Keratinocyte (primary cell): ENCODE measurements around the gene PNKP. TPM values are rescaled to one million over a fixed set of nuclear protein-coding genes. Genes with fewer than 3 reads are reported as not detected.

Experiments used
- DNase-seq: peaks from one replicate; pipeline ENCODE4 v3.0.0-alpha.2; 2011; ENCODE audit warnings: low read depth, missing footprints, low spot score
- FAIRE-seq: peaks from 2 replicates; lab custom pipeline; 2011; peaks lifted over from hg19 to GRCh38; lab: Jason Lieb, UNC
- H2AFZ ChIP-seq: 2 replicates; pipeline ENCODE4 v1.6.0; 2012; ENCODE audit warnings: low read length, control low read depth, inconsistent platforms; ENCODE audit not compliant: control insufficient read depth
- H3K27ac ChIP-seq: 2 replicates; pipeline ENCODE4 v1.5.1; 2011; ENCODE audit warnings: low read length; ENCODE audit not compliant: control insufficient read depth, insufficient read depth
- H3K27me3 ChIP-seq: 3 replicates; pipeline ENCODE4 v1.6.0; 2011; ENCODE audit warnings: low read length; ENCODE audit not compliant: control insufficient read depth, insufficient read depth; ENCODE audit errors: extremely low read depth
- H3K36me3 ChIP-seq, 2 experiments: 2 replicates in 1 of 2; 3 replicates in 1 of 2; pipeline ENCODE4 v1.5.1; 2011; ENCODE audit warnings: low read length in 2 of 2, mild to moderate bottlenecking in 1 of 2; ENCODE audit not compliant: control insufficient read depth in 2 of 2, insufficient read depth in 2 of 2; ENCODE audit errors: extremely low read depth in 1 of 2
- H3K4me1 ChIP-seq: 3 replicates; pipeline ENCODE4 v1.5.1; 2011; ENCODE audit warnings: low read length; ENCODE audit not compliant: control insufficient read depth, insufficient read depth; ENCODE audit errors: extremely low read depth
- H3K4me2 ChIP-seq: 3 replicates; pipeline ENCODE4 v1.6.0; 2011; ENCODE audit warnings: low read depth, low read length; ENCODE audit not compliant: control insufficient read depth, insufficient read depth; ENCODE audit errors: extremely low read depth
- H3K4me3 ChIP-seq, 3 experiments: fragments of 200-600 bp in 1 of 3; sonication (generic) in 1 of 3; 2 replicates in 2 of 3; 3 replicates in 1 of 3; pipeline ENCODE4 v1.5.1; 2011 to 2016; ENCODE audit warnings: low read length in 3 of 3, mild to moderate bottlenecking in 3 of 3, control low read depth in 2 of 3, inconsistent platforms in 1 of 3, low read depth in 1 of 3, mixed read lengths in 1 of 3, mixed run types in 1 of 3, moderate library complexity in 1 of 3; ENCODE audit not compliant: control insufficient read depth in 2 of 3, insufficient read depth in 2 of 3; ENCODE audit errors: extremely low read depth in 1 of 3
- H3K79me2 ChIP-seq: 2 replicates; pipeline ENCODE4 v1.6.0; 2012; ENCODE audit warnings: low read length; ENCODE audit not compliant: control insufficient read depth, insufficient read depth
- H3K9ac ChIP-seq: 3 replicates; pipeline ENCODE4 v1.6.0; 2011; ENCODE audit warnings: low read length; ENCODE audit not compliant: control insufficient read depth, insufficient read depth; ENCODE audit errors: extremely low read depth
- H3K9me1 ChIP-seq: 3 replicates; pipeline ENCODE4 v1.6.0; 2011; ENCODE audit warnings: low read length; ENCODE audit not compliant: control insufficient read depth, insufficient read depth; ENCODE audit errors: extremely low read depth
- H3K9me3 ChIP-seq: 2 replicates; pipeline ENCODE4 v1.5.1; 2012; ENCODE audit warnings: low read depth, low read length; ENCODE audit not compliant: control insufficient read depth
- H4K20me1 ChIP-seq: 3 replicates; pipeline ENCODE4 v1.6.0; 2011; ENCODE audit warnings: low read length; ENCODE audit not compliant: control insufficient read depth, insufficient read depth; ENCODE audit errors: extremely low read depth
- EZH2 ChIP-seq: IDR thresholded peaks from one replicate; pipeline ENCODE4 v1.6.1; 2012; ENCODE audit warnings: inconsistent platforms, mild to moderate bottlenecking, low read length, moderate library complexity
- dilution Hi-C: fragments of 300-500 bp; cut with MboI; formaldehyde crosslinking; loops from one replicate; pipeline ENCODE4 v1.7.0; 2020; ENCODE audit warnings: low sequenced_read_pairs; ENCODE audit not compliant: extremely low pct_ligation_motif_present
- polyA plus RNA-seq, 5 experiments: library from polyadenylated mRNA; depleted of rRNA in 3 of 5; stranded (reverse) in 3 of 5; stranded (forward) in 1 of 5; unstranded in 1 of 5; fragments of >200 nt; gene quantifications; 1 replicate in 1 of 5; 2 replicates in 3 of 5; 3 replicates in 1 of 5; pipeline versions ENCODE4 v1.2.1 to v1.2.3, GENCODE V29; 2011 to 2012; ENCODE audit warnings: missing spikeins in 2 of 5, low read depth in 1 of 5, low replicate concordance in 1 of 5
- TF ChIP-seq, protein P1 (sequence below), 3 experiments: IDR thresholded peaks in 1 of 3; conservative IDR thresholded peaks in 1 of 3; optimal IDR thresholded peaks in 1 of 3; 2 replicates in 2 of 3; 3 replicates in 1 of 3; pipeline versions ENCODE3 to v1.5.1; 2011; ENCODE audit warnings: low read length in 3 of 3, mild to moderate bottlenecking in 3 of 3, moderate library complexity in 2 of 3, control low read depth in 1 of 3, inconsistent platforms in 1 of 3; ENCODE audit not compliant: insufficient read depth in 2 of 3; ENCODE audit errors: extremely low read depth in 1 of 3

The PNKP gene
- polyA plus RNA-seq, 1 donor (not counting 4 experiments of a cell fraction or from before 2014, with no cell fraction given) = 19.3 TPM

GRCh38 chr19:49878744-49879070 is 11.3 kb upstream of the PNKP start:
- no peak overlapping the region for H2AFZ ChIP-seq
- FAIRE-seq = no peak

GRCh38 chr19:49877879-49878743 is 10.7 kb upstream of the PNKP start:
- H3K27me3 ChIP-seq = no peaks in the 10 kb centered on the region
- peaks cover 35% of the 10 kb centered on the region for H3K79me2 ChIP-seq
- dilution Hi-C loops = no loop called here
- peak overlapping the region; percentile 99 for H3K9ac ChIP-seq
- no peaks in the 10 kb centered on the region for H4K20me1 ChIP-seq
- H3K9me1 ChIP-seq = no peaks in the 10 kb centered on the region
- peaks cover 23% of the 10 kb centered on the region for H3K4me1 ChIP-seq
- H3K4me3 ChIP-seq = peak overlapping the region; percentile 86 to 95 (median 92)
- H3K36me3 ChIP-seq = peaks cover 27 to 31% of the 10 kb centered on the region in 2 experiments
- peak overlapping the region; percentile 97 for H2AFZ ChIP-seq
- H3K4me2 ChIP-seq = peak overlapping the region; percentile 82
- peaks cover 4% of the 10 kb centered on the region for H3K9me3 ChIP-seq
- TF ChIP-seq, protein P1, sequence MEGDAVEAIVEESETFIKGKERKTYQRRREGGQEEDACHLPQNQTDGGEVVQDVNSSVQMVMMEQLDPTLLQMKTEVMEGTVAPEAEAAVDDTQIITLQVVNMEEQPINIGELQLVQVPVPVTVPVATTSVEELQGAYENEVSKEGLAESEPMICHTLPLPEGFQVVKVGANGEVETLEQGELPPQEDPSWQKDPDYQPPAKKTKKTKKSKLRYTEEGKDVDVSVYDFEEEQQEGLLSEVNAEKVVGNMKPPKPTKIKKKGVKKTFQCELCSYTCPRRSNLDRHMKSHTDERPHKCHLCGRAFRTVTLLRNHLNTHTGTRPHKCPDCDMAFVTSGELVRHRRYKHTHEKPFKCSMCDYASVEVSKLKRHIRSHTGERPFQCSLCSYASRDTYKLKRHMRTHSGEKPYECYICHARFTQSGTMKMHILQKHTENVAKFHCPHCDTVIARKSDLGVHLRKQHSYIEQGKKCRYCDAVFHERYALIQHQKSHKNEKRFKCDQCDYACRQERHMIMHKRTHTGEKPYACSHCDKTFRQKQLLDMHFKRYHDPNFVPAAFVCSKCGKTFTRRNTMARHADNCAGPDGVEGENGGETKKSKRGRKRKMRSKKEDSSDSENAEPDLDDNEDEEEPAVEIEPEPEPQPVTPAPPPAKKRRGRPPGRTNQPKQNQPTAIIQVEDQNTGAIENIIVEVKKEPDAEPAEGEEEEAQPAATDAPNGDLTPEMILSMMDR (optimal IDR thresholded peaks at IDR 0.05 in 1 of 3, IDR thresholded peaks at IDR 0.05 in 1 of 3, conservative IDR thresholded peaks at IDR 0.05 in 1 of 3; ENCODE audit: extremely low read depth in 1 of 3, insufficient read depth in 2 of 3, low read length in 3 of 3) = no peak
- TF ChIP-seq EZH2 = no peak
- peak overlapping the region; percentile 100 for H3K27ac ChIP-seq
- DNase-seq (peak; percentile 83), FAIRE-seq (peak; percentile 44)

More at GRCh38 chr19:49878744-49879070, 11.3 kb upstream of the PNKP start:
- Histone ChIP-seq H3K79me2 (peaks cover 31% of the 10 kb centered on the region), H3K27me3 (no peaks in the 10 kb centered on the region), H3K27ac (peak overlapping the region; percentile 100), H3K4me3 (peak overlapping the region in 2 of 3 experiments; percentile 84 to 86), H3K36me3 (peaks cover 31 to 35% of the 10 kb centered on the region in 2 experiments), H3K4me2 (peak overlapping the region; percentile 82), H3K9me3 (peaks cover 4% of the 10 kb centered on the region), H3K9me1 (no peaks in the 10 kb centered on the region), H4K20me1 (no peaks in the 10 kb centered on the region), H3K4me1 (peaks cover 23% of the 10 kb centered on the region), H3K9ac (peak overlapping the region; percentile 99)
- dilution Hi-C loops = no loop called here
- no peak for DNase-seq
- TF ChIP-seq, protein P1 (optimal IDR thresholded peaks at IDR 0.05 in 1 of 3, IDR thresholded peaks at IDR 0.05 in 1 of 3, conservative IDR thresholded peaks at IDR 0.05 in 1 of 3; ENCODE audit: extremely low read depth in 1 of 3, insufficient read depth in 2 of 3, low read length in 3 of 3) = no peak
- TF ChIP-seq EZH2 = no peak
